Esophagus muscularis mucosa (tissue), 4 donors: ENCODE data around the gene SLC2A5. TPM values are rescaled to one million over a fixed set of nuclear protein-coding genes. Genes with fewer than 3 reads are reported as not detected.

Source experiments
- DNase-seq: peaks from one replicate; pipeline ENCODE4 v3.0.0-alpha.2; 2017; ENCODE audit errors: extremely low spot score
- H3K27ac ChIP-seq, 4 donors: fragments of 200-600 bp; sonication (generic); replicated peaks in 1 of 4; 1 replicate in 3 of 4; 2 replicates in 1 of 4; pipeline ENCODE4 v1.5.1; 2016 to 2019; ENCODE audit warnings: mild to moderate bottlenecking in 1 of 4
- H3K27me3 ChIP-seq, 4 donors: fragments of 200-600 bp; sonication (generic); one replicate each; pipeline versions ENCODE4 v1.5.1 to v1.6.0; 2016 to 2019
- H3K36me3 ChIP-seq, 4 donors: fragments of 200-600 bp; sonication (generic); one replicate each; pipeline ENCODE4 v1.5.1; 2016 to 2019
- H3K4me1 ChIP-seq, 4 donors: fragments of 200-600 bp; sonication (generic); one replicate each; pipeline ENCODE4 v1.5.1; 2016 to 2019
- H3K4me3 ChIP-seq, 4 donors: fragments of 200-600 bp; sonication (generic); 1 replicate in 2 of 4; 2 replicates in 2 of 4; pipeline ENCODE4 v1.5.1; 2016 to 2019; ENCODE audit warnings: mild to moderate bottlenecking in 4 of 4, moderate library complexity in 1 of 4
- H3K9me3 ChIP-seq, 4 donors: fragments of 200-600 bp; sonication (generic); 1 replicate in 3 of 4; 2 replicates in 1 of 4; pipeline ENCODE4 v1.5.1; 2016 to 2019
- EP300 ChIP-seq: sonication (generic); formaldehyde crosslinking; IDR thresholded peaks from one replicate; pipeline ENCODE4 v1.6.1; 2017; ENCODE audit warnings: antibody characterized with exemption
- POLR2A ChIP-seq: fragments of 450-650 bp; IDR thresholded peaks from one replicate; pipeline ENCODE4 v1.6.1; 2017; ENCODE audit warnings: antibody characterized with exemption, moderate library complexity, mild to moderate bottlenecking, low read depth
- POLR2AphosphoS5 ChIP-seq, 2 donors: sonication (generic); formaldehyde crosslinking; IDR thresholded peaks; one replicate each; pipeline ENCODE4 v1.6.1; 2017; ENCODE audit warnings: antibody characterized with exemption in 2 of 2
- WGBS: methylation state at CpG from one replicate; pipeline ENCODE4 v1.1.5; 2018; 5-methylcytosine and 5-hydroxymethylcytosine counted together
- intact Hi-C: fragments of 100-400 bp; cut with DNase I; formaldehyde crosslinking; loops from one replicate; pipeline ENCODE4 v1.15.1; 2023
- total RNA-seq, 4 donors: library from RNA; depleted of rRNA; stranded (reverse); fragments of >200 nt; gene quantifications; one replicate each; pipeline versions ENCODE4 v1.1.0 to v1.2.1, GENCODE V29; 2016
- TF ChIP-seq, protein P1 (sequence below), 3 experiments: fragments of 200-600 bp in 2 of 3; fragments of 450-650 bp in 1 of 3; sonication (generic) in 2 of 3; IDR thresholded peaks; one replicate each; pipeline ENCODE4 v1.5.1; 2017 to 2019; ENCODE audit warnings: antibody characterized with exemption in 3 of 3, mild to moderate bottlenecking in 2 of 3, moderate library complexity in 1 of 3

Gene SLC2A5
- total RNA-seq, 4 donors from 2014 or later: 0.06 to 2.0 (median 0.57) TPM; not detected in 1

- TF ChIP-seq EP300: no peak
- TF ChIP-seq POLR2A: no peak
- TF ChIP-seq POLR2AphosphoS5 (IDR thresholded peaks at IDR 0.05): no peak
- TF ChIP-seq, protein P1, sequence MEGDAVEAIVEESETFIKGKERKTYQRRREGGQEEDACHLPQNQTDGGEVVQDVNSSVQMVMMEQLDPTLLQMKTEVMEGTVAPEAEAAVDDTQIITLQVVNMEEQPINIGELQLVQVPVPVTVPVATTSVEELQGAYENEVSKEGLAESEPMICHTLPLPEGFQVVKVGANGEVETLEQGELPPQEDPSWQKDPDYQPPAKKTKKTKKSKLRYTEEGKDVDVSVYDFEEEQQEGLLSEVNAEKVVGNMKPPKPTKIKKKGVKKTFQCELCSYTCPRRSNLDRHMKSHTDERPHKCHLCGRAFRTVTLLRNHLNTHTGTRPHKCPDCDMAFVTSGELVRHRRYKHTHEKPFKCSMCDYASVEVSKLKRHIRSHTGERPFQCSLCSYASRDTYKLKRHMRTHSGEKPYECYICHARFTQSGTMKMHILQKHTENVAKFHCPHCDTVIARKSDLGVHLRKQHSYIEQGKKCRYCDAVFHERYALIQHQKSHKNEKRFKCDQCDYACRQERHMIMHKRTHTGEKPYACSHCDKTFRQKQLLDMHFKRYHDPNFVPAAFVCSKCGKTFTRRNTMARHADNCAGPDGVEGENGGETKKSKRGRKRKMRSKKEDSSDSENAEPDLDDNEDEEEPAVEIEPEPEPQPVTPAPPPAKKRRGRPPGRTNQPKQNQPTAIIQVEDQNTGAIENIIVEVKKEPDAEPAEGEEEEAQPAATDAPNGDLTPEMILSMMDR (IDR thresholded peaks at IDR 0.05): no peak
- H3K4me3 ChIP-seq: no peak overlapping the region
- peaks cover 0 to 5% (median under 1%) of the 10 kb centered on the region in 4 donors for H3K4me1 ChIP-seq
- no peaks in the 10 kb centered on the region for H3K36me3 ChIP-seq
- 87% methylated on average over 8 of the region's 8 CpGs for WGBS
- DNase-seq: no peak
- no peak overlapping the region for H3K27ac ChIP-seq
- no peaks in the 10 kb centered on the region for H3K9me3 ChIP-seq
- no peaks in the 10 kb centered on the region for H3K27me3 ChIP-seq
- intact Hi-C loops: no loop called here
Measured at GRCh38 chr1:8992936-8993687, 76.3 kb downstream of the SLC2A5 start.

DNA sequence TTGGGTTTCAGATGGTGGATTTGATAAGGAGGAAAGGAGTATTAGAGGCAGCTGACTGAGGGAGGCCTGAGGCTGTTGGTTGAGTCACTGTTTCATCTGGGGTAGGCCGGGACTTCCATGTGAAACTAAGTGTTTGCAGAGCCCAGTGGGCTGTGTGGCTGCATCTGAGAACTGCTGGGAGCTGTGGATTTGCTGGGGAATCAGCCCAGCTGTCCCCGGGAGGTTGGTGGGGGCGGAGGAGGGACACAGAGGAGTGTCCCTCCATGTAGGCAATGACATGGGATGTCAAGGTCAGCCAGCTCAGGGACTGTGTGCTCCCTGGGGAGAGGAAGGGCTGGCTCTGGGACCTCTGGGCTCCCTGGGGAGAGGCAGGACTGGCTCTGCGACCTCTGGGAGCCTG, 79.6 kb downstream of the SLC2A5 start:
- Histone ChIP-seq H3K36me3 (no peaks in the 10 kb centered on the region), H3K27me3 (no peaks in the 10 kb centered on the region), H3K9me3 (no peaks in the 10 kb centered on the region), H3K27ac (no peak overlapping the region), H3K4me1 (peaks cover 13 to 31% (median 26%) of the 10 kb centered on the region in 4 donors), H3K4me3 (no peak overlapping the region)
- TF ChIP-seq EP300 (no peak), POLR2AphosphoS5 (IDR thresholded peaks at IDR 0.05) (no peak)
- TF ChIP-seq, protein P1 (IDR thresholded peaks at IDR 0.05): no peak
- intact Hi-C loops: loop anchor here (5.0 kb wide), 1 partner anchor 128 kb away; no protein-coding TSS in a partner anchor
- DNase-seq: no peak
- 83% methylated on average over 2 of the region's 4 CpGs for WGBS

DNA sequence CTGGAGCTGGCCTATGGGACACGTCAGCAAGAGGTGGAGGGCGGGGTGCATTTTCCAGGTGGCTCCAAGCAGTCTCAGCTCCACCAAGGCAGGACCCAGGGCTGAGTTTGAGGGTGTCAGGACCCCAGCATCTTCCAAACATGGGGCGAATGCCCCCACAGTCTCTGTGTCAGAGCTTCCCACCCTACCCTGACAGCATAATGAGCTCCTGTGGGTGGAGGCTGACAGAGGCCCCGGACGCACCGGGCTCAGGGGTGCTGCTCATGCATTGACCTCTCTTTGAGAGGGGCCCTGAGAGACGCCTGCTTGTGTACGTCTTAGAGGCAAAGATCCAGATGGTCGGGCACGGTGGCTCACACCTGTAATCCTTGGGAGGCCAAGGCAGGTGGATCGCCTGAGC, 80.4 kb downstream of the SLC2A5 start:
- no peak for TF ChIP-seq POLR2AphosphoS5 (IDR thresholded peaks at IDR 0.05)
- TF ChIP-seq POLR2A: no peak
- no peak for TF ChIP-seq EP300
- TF ChIP-seq, protein P1 (IDR thresholded peaks at IDR 0.05): no peak
- WGBS: 100% methylated on average over 1 of the region's 11 CpGs
- H3K36me3 ChIP-seq: no peaks in the 10 kb centered on the region
- H3K4me1 ChIP-seq: peaks cover 13 to 31% (median 26%) of the 10 kb centered on the region in 4 donors
- no peak overlapping the region for H3K27ac ChIP-seq
- H3K27me3 ChIP-seq: no peaks in the 10 kb centered on the region
- intact Hi-C loops: loop anchor here (5.0 kb wide), 1 partner anchor 127 kb away; no protein-coding TSS in a partner anchor
- no peak overlapping the region for H3K4me3 ChIP-seq
- no peak for DNase-seq
- H3K9me3 ChIP-seq: no peaks in the 10 kb centered on the region

DNA sequence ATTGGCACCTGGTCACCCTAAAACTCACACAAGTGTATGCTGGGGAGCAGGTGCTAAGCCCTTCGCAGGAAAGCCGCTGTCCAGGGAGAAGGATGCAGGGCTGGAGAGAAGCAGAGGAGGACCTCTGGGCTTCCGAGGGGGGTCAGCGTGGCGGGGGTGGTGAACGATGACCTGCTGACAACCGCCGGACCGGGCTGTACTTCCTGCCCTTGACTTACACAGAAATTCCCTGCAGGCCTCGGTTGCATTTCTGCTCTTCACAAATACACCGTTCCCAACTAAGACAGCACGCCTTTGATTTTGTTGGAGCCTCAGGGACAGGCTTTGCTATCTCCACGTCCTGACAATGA, 80.8 kb downstream of the SLC2A5 start:
- Histone ChIP-seq H3K27ac (no peak overlapping the region), H3K9me3 (no peaks in the 10 kb centered on the region), H3K4me1 (peaks cover 13 to 31% (median 26%) of the 10 kb centered on the region in 4 donors), H3K36me3 (no peaks in the 10 kb centered on the region), H3K4me3 (no peak overlapping the region), H3K27me3 (no peaks in the 10 kb centered on the region)
- no peak for TF ChIP-seq POLR2AphosphoS5 (IDR thresholded peaks at IDR 0.05)
- no peak for TF ChIP-seq POLR2A
- TF ChIP-seq EP300: no peak
- TF ChIP-seq, protein P1 (IDR thresholded peaks at IDR 0.05): no peak
- DNase-seq: no peak
- intact Hi-C loops: loop anchor here (1.0 to 5.0 kb wide), 2 partner anchors 70 to 126 kb away; no protein-coding TSS in a partner anchor
- WGBS: 86% methylated on average over 13 of the region's 13 CpGs
